GM21528 (cell line): ENCODE data around the gene HNF1B.

Experiments used
- ATAC-seq: cut with Tn5 transposase; IDR thresholded peaks from one replicate; pipeline ENCODE4 v1.9.1; 2021; ENCODE audit warnings: mild to moderate bottlenecking, moderate library complexity; ENCODE audit not compliant: unreplicated experiment, low FRiP score

The HNF1B gene

DNA sequence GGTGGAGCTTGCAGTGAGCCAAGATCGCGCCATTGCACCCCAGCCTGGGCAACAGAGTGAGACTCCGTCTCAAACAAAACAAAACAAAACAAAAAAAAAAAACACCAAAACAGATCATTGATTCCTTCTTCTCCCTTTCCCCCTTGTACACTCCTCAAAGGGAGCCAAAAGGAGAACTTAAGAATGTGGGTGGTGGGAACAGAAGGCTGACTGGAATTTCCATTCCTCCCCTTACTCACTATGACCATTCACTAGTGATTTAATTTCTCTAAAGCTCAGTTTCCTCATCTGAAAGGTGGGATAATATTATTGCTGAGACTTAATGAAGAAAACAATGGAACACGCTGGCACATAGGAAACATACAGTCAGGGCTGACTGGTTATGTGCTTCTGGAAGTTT is 17.1 kb upstream of the HNF1B start:
- no peak for ATAC-seq

DNA sequence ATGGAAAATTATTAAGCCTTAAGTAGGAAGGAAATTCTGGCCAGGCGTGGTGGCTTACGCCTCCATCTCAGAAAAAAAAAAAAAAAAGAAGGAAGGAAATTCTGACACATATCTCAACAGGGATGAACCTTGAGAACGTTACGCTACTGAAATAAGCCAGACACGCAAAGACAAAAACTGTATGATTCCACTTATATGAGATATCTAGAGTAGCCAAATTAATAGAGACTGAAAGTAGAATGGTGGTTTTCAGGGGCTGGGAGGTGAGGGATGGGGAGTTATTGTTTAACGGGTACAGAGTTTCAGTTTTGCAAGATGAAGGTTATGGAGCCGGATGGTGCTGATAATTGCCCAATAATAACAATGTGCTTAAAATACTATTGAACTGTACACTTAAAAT is 16.2 kb upstream of the HNF1B start:
- no peak for ATAC-seq

DNA sequence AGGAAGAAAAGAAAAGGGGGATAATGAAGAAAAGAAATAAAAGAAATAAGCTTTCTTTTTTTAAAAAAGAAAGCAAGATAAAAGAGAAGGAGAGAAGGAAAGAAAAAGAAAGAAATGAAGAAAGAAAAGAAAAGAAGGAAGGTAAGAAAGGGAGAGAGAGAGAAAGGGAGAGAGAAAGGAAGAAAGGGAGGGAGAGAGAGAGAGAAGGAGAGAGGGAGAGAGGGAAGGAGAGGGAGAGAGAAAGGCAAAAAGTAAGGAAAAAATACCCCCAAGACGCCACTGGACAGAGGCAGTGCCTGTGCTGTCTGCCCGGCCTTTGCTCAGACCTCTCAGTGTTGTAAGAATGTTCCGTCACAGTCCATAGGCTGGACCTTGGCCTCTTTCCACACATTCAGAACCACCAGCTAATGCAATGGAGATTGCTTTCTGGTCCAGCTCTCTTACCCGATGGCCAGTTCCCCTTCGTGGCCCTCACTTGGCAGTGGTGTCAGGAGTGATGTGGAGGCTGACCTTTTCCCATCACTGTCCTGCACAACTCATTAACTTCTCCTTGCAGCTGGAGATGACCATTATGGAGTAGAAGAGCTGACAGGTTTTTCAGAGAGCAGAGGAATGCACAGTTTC is 14.3 kb upstream of the HNF1B start:
- no peak for ATAC-seq

DNA sequence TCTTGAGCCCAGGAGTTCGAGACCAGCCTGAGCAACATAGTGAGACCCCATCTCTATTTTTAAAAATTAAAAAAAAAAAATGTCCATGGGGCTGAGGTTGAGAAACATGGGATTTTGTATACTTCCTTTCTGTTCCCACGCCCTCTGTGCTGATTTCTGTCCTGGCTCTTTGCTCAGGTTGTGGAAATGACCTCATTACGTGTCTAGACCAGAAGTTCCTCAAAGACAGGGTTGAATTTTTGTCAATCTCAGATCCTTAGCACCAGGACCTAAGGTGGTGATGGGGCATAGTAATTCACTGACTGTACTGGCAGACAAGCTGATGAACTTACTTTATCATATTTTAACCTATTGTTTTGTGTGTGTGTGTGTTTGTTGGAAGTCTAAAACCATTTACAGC is 11.2 kb upstream of the HNF1B start:
- no peak for ATAC-seq

DNA sequence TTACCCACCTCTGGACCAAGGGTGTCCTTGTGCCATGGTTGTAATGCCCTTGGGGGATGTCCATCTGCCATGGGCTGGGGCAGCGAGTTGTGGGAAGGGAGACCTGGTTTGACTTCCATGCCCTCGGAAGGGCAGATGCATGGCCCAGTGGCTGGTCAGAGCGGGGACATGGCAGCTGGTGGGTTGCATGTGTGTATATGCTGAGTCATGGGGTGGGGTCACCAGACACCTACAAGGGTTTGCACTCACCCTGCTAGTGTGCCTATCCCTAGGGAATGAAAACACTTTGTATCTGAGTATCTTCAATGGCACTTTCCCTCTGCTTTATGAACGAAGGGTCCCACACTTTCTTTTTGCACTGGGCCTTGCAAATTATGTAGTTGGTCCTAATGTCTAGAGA is 10.6 kb upstream of the HNF1B start:
- ATAC-seq: no peak

DNA sequence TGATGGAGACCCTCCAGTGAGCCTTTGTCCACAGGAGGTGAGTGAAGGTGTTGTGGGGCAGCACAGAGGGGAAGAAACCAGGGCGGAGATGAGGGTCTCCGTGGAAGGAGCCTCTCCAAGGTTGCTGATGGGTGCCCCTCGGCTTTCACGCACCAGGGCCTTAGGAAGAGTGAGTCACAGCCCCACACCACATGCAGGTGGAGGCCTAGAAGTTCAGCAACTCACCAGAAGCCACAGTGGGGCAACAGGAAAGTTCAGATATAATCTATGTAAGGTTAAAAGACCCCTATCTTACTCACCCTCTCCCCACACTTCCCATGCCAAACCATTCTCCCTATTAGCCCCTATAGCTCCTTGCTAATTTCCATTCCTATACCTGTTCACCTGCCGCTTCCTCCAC is 9.5 kb upstream of the HNF1B start:
- no peak for ATAC-seq

DNA sequence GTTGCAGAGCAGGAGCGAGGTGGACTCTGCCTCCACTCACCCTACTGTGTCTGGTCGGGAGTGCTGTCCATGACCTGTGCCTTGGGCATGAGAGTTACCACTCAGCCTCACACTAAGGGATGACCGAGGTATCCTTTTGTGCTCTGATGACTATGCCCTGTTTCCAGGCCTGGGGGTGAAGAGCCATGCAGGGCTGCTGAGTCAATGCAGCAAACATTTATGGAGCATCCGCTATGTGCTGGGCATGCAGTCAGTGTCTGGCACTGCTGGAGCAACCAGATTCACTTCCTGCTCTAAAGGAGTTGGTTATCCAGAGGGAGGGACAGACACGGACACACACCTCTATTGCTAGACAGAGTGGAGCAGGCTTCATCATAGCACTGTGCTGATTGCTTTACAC is 7.6 kb upstream of the HNF1B start:
- no peak for ATAC-seq

DNA sequence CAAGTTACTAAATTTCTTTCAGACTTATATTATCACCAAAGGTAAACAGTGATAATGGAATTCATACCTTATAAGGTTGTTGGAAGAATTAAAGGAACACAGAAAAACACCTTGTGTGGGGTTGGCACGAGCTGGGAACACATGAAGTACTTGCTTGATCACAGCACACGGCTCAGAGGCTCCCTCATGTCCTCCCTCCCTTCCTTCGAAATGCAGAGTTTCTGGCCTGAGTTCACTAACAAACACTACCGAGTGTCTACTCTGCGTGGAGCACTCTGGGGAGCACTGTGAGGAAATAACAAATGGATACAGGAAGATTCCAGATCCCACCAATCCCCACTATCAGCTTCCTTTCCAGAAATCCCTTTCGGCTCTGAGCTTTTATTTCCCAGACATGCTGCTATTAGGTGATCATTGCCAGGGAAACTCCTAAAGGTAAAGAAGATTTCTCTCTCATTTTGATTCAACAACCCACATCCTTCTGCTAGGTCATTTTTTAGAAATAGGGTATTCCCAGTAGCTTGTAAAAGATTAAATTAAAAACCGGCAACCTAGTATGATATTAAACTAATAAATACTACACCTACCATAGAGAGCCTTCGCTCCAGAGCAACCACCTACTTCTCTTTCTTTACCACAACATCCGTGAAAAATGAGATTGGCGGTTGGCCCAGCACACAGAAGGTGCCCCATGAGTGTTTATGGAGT is 6.1 kb upstream of the HNF1B start:
- ATAC-seq: no peak

DNA sequence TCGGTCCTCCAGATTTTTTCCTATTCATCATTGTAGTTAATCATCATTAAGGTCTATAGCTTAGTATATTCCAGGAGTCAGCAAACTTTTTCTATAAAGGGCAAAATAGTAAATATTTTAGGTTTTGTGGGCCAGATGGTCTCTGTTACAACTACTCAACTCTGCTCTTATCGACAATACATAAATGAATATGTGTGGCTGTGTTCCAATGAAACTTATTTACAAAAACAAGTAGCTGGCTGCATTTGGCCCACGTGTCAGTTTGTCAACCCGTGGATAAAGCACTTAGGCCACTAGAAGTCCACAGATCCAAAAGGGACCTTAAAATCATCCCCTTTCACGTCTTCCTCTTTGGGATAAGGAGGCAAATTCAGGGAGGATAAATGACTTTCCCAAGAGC is 5.4 kb upstream of the HNF1B start:
- no peak for ATAC-seq

DNA sequence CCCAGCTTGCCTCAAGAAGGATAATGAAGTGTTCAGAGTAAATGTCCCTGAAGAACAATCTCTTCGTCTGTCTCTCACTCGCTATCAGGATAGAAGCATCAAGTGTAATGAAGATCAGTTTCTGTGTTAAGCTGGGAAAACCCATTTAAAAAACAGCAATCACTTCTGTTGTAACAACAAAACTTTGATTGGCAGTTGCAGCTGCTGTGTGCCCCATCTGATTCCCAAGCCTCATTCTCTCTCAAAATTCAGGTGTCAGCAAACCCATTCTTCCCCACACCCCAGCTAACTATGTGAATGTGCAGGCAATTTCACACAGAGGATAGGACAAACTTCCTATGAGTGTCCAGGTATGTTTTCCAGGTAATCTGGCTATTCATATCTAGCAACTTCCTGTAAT is 2.4 kb upstream of the HNF1B start:
- ATAC-seq: no peak

DNA sequence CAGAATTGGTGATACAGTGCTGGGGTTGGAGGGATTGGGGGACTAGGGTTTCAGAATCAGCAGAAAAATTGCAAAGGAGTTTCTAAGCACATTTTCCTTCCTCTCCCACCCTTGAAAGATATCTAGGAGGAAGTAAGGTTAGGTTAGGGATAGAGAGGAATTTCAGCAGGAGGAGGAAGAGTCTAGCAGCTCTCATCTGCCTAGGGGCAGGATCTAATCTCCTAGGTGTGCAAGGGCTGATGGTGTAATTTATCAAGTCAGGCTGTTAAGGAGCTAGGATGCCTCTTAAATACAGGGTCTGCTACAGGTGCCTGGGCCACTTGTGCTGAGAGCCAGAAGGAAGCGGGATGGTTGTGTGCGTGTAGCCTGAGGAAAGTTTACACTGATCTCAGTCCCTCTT is 1.8 kb upstream of the HNF1B start:
- no peak for ATAC-seq

DNA sequence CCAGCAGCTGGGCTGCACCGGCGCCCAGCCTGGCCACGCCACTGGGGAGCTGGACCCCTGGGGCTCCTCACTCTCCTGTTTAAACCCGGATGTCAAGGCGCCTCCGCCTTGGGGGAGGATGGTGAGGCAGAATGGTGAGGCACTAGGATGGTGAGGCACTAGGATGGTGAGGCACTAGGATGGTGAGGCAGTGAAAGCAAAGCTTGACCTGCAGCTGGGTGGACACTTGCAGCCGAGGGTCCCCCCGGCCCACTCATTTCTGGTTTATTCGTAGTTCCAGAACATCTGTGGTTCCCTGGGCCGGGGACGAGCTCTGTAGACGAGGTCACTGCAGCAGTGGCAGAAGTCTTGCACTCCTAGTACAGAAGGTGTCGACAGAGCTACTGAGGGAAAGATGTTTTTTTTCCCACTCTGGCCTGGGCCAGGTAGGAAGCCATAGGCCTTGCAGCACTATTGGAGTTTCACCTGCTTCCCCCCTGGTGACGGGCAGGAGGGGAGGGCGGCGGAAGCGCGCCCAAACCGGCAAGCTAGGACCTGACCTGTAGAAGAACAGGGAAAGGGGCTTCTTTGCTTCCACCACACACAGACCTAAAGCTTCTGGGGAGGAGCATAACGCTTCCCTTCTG is 1.1 kb upstream of the HNF1B start:
- ATAC-seq: no peak

DNA sequence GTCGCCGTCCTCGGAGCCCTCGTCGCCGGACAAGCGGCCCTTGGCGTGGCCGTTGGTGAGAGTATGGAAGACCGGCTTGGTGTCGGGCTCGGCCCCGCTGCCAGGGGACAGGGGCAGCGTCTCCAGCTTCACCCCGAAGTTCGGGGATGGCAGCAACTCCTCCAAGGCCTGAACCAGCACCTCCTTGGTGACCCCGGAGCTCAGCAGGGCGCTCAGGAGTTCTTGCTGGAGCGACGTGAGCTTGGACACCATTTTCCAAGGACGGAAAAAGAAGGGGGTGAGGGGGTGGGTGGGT is 279 bp downstream of the HNF1B start:
- peak; percentile 6 for ATAC-seq

DNA sequence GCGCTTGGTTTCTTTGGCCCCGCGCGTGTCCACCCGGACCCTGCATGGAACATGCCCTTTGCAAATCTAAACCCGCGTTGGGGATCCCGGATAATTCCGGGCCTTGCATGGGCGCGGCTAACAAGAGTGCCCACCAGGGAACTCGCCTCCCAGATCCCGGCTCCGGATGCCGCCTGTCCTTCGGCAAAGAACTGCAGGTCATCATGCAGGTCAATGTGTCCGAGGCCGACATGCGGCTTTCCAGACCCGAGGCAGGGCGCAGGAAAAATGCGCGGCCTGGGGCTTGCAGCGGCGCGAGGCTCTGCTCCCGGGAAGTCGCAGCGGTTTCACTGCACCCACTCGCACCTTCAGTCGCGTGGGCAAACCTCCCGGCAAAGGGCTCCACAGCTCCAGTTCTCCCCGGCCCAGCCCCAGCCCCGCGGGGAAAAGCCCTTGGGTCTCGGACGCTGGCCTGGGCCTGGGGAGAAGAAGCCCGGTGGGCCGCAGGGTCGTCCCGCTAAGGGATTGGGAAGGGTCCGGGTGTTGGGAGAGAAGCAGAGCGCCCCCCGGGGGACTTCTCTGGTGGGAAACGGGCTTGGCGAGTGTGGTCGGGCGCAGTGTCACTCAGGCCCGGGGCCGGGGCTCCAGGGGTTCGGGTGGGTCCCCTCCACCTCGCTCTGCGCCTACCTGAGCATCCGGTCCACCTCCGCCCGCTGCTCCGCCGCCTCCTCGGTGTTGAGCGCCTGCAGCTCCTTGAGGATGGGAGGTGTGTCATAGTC is 805 bp downstream of the HNF1B start:
- peak; percentile 18 for ATAC-seq

DNA sequence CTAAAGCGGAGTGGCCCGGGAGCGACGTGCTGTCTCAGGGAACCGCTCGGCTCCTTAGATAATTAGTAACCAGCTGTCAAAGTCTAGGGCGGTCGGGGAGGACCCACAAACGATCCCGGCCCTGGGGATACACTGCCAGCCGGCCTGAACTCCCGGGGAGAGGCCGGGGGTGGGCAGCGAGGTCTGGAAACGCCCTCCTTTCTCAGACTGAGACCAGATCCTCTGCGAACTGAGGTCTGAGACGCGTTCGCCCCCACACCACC is 1.3 kb downstream of the HNF1B start:
- peak; percentile 9 for ATAC-seq

DNA sequence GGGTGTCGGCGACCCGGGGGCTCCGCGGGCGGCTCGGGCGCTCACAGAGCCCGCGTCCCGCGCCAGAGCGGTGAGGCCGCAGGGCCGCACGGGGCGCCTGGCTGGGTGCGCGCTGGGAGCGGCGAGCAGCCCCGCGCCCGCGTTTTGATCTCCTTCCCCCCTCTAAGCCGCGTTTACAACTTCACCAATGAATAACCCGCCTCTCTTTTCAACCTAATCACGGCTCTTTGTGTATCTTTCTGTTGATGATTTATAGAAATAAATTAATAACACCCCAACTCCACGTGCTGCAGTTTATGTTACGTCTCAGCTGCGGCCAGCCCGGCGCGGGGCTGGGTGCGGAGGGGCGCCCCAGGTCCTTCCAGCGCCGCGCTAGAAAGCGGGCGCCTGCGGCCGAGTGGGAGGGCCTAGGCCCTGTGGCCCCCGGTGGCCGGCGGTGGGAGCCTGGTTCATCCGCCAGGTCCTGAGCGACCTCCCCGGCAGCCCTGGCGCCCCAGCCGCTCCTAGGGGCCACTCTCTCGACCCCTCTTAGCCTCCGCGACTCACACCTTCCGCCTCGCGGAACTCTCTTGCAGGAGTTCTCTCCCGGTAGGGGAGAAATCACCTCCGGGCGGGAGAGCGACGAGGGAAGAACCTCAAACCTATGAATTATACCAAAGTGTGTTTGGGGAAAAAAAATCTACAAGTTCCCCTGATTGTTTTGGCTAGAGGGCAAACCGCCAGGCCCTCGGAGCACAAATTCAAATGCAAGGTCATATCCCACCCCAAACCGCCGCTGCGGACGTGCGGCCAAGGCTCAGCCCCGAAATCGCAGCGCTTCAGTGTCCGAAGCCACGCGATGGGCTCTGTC is 1.9 kb downstream of the HNF1B start:
- ATAC-seq: no peak

DNA sequence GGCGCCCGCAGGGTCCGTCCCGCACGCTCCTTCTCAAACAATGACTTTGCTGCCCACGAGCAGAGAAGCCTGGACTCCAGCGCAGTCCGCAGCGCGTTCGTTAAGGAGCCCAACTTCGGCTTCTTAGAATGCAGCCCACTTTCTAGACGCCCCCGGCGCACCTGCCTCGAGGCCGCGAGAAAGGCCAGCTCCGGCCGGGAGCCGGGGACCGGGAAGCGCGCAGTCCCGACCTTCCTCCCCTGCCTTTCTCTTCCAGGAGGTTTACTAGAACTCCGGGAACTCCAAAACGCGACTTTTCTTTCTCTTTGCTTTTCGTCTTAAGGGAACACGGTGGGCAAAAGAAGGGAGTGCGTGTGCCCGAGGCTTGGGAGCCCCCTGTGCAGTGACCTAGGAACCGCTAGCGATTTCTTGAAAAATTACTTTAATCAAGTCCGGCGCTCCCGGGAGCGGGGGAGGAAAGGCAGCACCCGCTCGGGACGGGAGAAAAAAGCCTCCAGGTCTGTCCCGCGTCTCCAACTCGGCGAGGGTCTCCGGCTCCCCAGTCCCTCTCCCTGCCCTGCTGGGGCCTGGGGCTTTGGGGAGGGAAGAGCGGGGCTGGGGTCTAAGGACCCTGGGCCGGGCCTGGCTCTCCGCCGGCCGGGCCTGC is 2.6 kb downstream of the HNF1B start:
- ATAC-seq: no peak

DNA sequence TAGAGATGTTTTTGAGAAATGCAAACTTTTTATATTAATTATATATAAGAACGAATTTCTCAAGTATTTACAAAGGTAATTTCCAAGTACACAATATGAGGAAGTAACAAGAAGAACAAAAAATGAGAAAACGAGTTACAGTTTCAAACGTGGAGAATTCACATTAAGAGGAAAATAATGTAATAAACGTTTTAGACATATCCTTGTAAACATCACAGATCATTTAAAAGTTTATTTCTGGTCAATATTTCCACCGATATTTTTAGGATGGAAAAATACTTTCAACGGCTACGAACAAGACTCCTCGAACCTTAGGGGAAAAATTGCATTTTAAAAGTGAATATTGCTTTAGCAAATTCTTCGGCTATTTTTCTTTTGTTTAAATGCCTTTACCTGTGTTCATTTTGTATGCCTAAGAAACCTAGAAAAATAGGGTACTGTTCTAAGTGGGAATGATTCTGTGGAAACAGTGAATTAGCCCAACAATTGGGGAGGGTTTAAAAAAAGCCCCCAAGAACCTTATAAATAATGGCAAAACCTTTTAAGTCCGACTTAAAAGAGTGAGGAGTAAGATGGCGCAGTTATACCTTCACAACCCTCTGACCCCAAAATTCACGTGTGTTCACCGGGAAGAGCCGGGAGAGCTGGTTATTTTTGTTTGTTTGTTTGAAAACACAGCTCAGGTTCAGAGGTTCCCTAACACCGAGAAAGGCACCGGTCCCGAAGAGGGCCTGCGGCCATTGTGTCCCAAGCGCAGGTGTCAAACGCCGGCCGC is 3.3 kb downstream of the HNF1B start:
- ATAC-seq: no peak

DNA sequence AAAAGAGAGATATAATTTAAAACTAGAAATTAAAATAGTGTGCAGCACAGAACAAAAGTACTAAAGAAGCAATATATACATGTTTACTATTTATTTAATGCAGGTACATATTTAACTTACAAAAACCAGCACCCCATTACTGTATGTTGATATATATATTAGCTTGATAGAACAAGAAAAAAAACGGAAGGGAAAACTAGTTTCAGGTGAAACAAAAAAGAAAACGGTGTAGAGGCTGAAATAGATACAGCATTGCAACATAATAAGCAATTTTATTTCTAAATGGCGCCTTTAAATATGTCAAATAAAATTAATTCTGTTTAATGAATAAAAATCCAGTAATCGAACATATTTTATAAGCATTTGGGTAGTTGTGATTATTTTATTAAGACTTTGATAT is 3.9 kb downstream of the HNF1B start:
- no peak for ATAC-seq

DNA sequence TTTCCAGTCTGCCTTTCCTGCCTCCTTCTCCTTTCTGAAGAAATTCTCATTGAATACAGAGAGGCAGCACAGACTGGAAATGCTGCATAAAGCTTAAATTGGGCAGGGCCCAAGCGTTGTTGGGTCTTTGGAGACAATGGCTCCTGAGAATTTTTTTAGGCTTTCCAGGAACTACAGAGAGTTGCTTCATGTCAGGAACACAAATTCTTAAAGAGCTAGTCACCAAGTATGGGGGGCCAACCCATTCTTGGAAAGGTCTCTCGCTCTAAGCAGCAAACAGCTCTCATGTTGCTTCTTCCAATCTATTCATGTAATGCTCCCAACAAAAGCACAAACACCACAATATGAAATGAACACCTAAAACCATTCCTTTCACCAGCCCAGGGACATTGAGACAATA is 6.9 kb downstream of the HNF1B start:
- ATAC-seq: no peak
